OCI-LY1 (cell line): ENCODE results near the gene ARL17A.
A peak's percentile ranks its signal among the peaks of the same experiment; 100 is the strongest.
"Not testable (repeated sequence)": the region's sequence is repeated elsewhere in the genome, so short reads cannot be mapped to it uniquely, and the experiment has no call there.

Experiments used
- H2AFZ ChIP-seq: fragments of 200-600 bp; sonication (generic), shearing (Covaris generic); 2 replicates; pipeline ENCODE4 v1.6.0; 2014; ENCODE audit warnings: antibody characterized with exemption, mild to moderate bottlenecking, low read length
- H3F3A ChIP-seq: fragments of 200-600 bp; sonication (generic), shearing (Covaris generic); 2 replicates; pipeline ENCODE4 v1.6.0; 2014; ENCODE audit warnings: mild to moderate bottlenecking, antibody characterized with exemption, low read length, moderate library complexity; ENCODE audit not compliant: insufficient read depth
- H3K27ac ChIP-seq: fragments of 200-600 bp; sonication (generic); 2 replicates; pipeline ENCODE4 v1.5.1; 2014; ENCODE audit warnings: low read length, mixed run types, mild to moderate bottlenecking, low read depth; ENCODE audit not compliant: poor library complexity, severe bottlenecking
- H3K27me3 ChIP-seq: fragments of 200-600 bp; sonication (generic); 2 replicates; pipeline ENCODE4 v1.6.0; 2014; ENCODE audit warnings: antibody characterized with exemption, mild to moderate bottlenecking, low read length, moderate library complexity; ENCODE audit not compliant: insufficient read depth
- H3K36me3 ChIP-seq: fragments of 200-600 bp; sonication (generic); 2 replicates; pipeline ENCODE4 v1.6.1; 2014; ENCODE audit warnings: mild to moderate bottlenecking, antibody characterized with exemption, low read length, moderate library complexity, mixed read lengths; ENCODE audit not compliant: insufficient read depth
- H3K4me1 ChIP-seq: fragments of 200-600 bp; sonication (generic); 2 replicates; pipeline ENCODE4 v1.5.1; 2014; ENCODE audit warnings: mild to moderate bottlenecking, low read length, moderate library complexity; ENCODE audit not compliant: insufficient read depth, severe bottlenecking
- H3K4me2 ChIP-seq: fragments of 200-600 bp; sonication (generic), shearing (Covaris generic); 2 replicates; pipeline ENCODE4 v1.6.1; 2014; ENCODE audit warnings: low read length
- H3K4me3 ChIP-seq: fragments of 200-600 bp; sonication (generic); 2 replicates; pipeline ENCODE4 v1.5.1; 2014; ENCODE audit warnings: low read length, low read depth, mild to moderate bottlenecking, mixed read lengths; ENCODE audit not compliant: poor library complexity, severe bottlenecking
- H3K79me2 ChIP-seq: fragments of 200-600 bp; shearing (Covaris generic); 2 replicates; pipeline ENCODE4 v1.6.1; 2016; ENCODE audit warnings: mixed run types, low read length, mixed read lengths; ENCODE audit not compliant: insufficient read depth
- H3K9ac ChIP-seq: fragments of 200-600 bp; sonication (generic), shearing (Covaris generic); 2 replicates; pipeline ENCODE4 v1.6.1; 2014; ENCODE audit warnings: mild to moderate bottlenecking, low read length, mixed read lengths
- H3K9me2 ChIP-seq: fragments of 200-600 bp; sonication (generic), shearing (Covaris generic); 2 replicates; pipeline ENCODE4 v1.6.1; 2014; ENCODE audit warnings: low read depth, mild to moderate bottlenecking, low read length, mixed read lengths
- H3K9me3 ChIP-seq: fragments of 200-600 bp; shearing (Covaris generic); 2 replicates; pipeline ENCODE4 v1.6.1; 2014; ENCODE audit warnings: low read length, mixed read lengths
- H4K20me1 ChIP-seq: fragments of 200-600 bp; sonication (generic), shearing (Covaris generic); 2 replicates; pipeline ENCODE4 v1.6.0; 2016; ENCODE audit warnings: mild to moderate bottlenecking, low read length; ENCODE audit not compliant: insufficient read depth

Gene ARL17A

GRCh38 chr17:46579083-46580075, at the start of gene ARL17A:
Gene ARL17A, minus strand, starts transcription at chr17:46579691. Its CDS starts 3,369 bp downstream, at chr17:46576322.
- H2AFZ ChIP-seq, H3K9me2 ChIP-seq, H4K20me1 ChIP-seq, H3K36me3 ChIP-seq, H3K79me2 ChIP-seq, H3F3A ChIP-seq, H3K9me3 ChIP-seq, H3K4me1 ChIP-seq, H3K27ac ChIP-seq, H3K9ac ChIP-seq, H3K27me3 ChIP-seq: not testable (repeated sequence)
- peak within 1 kb of the TSS; percentile 48; the same call in 1 of the 2 replicates for H3K4me2 ChIP-seq
- peak within 1 kb of the TSS; percentile 46 for H3K4me3 ChIP-seq

DNA sequence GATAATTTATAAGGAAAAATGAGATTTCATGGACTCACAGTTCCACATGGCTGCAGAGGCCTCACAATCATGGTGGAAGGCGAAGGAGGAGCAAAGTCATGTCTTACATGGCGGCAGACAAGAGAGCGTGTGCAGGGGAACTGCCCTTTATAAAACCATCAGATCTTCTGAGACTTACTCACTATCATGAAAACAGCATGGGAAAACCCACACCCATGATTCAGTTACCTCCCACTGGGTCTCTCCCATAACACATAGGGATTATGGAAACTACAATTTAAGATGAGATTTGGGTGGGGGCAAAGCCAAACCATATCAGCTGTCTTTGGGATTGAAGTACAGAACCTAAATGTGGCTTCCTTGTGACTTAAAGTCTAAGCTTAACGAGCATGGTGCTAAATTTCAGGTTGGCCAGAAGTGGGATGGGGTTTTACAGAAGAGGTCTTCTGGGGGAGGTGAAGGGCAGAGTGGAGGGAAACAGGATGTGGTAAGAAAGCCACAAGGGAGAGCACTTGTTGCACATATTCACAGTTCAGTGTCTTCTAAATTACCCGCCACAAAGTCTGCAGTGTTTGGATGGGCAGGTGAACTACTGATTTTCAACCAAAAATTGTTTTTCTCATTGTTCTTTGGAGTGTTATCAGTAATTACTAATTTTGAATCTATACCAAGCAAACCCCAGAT, 49.4 kb upstream of the ARL17A start:
- not testable (repeated sequence) for H4K20me1 ChIP-seq, H3K9me3 ChIP-seq, H3K4me2 ChIP-seq, H3K27ac ChIP-seq, H3F3A ChIP-seq, H2AFZ ChIP-seq, H3K4me3 ChIP-seq, H3K4me1 ChIP-seq, H3K9me2 ChIP-seq, H3K9ac ChIP-seq, H3K27me3 ChIP-seq, H3K36me3 ChIP-seq, H3K79me2 ChIP-seq

DNA sequence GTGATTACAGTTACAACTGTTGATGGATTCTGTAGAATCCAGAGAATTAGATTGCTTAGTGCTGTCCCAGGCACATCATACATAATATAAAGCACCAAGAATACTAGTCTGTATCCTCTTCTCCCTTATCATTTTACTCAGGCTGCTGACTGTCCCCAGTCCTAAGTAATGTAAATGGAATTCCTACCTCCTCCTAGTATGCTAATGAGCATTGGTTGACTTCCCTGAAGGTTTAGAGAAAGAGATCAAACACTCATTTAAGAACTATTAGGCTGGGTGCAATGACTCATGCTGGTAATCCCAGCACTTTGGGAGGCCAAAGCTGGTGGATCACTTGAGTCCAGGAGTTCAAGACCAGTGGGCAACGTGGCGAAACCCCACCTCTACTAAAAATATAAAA, 48.0 kb upstream of the ARL17A start:
- H3K36me3 ChIP-seq, H3K27ac ChIP-seq, H2AFZ ChIP-seq, H3K4me3 ChIP-seq, H3K79me2 ChIP-seq, H3K4me1 ChIP-seq, H3K27me3 ChIP-seq, H4K20me1 ChIP-seq, H3K9ac ChIP-seq, H3K4me2 ChIP-seq, H3K9me3 ChIP-seq, H3F3A ChIP-seq, H3K9me2 ChIP-seq: not testable (repeated sequence)

GRCh38 chr17:46624726-46625125, 45.2 kb upstream of the ARL17A start:
- not testable (repeated sequence) for H3K9me2 ChIP-seq, H3K9ac ChIP-seq, H3F3A ChIP-seq, H3K4me1 ChIP-seq, H3K9me3 ChIP-seq, H3K36me3 ChIP-seq, H3K4me2 ChIP-seq, H3K27me3 ChIP-seq, H3K79me2 ChIP-seq, H3K4me3 ChIP-seq, H4K20me1 ChIP-seq, H2AFZ ChIP-seq, H3K27ac ChIP-seq

DNA sequence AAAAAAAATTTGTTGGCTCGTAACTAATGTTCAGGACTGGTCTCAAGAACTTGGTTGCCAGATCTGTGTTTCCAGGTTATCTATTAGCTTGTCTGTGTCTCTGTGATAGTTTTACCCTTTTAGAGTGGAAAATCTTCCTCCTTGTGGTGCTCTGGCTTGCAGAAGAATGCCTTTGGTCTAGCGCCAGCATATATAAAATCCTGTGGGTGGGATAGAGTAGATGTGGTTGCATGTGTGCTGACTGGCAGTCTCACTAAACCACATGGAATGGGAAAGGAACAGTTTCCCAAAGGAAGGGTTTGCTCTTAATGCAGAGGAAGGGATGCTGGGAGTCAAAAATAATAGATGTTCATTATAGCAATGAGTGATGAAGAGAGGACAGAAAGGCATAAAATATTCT, 44.3 kb upstream of the ARL17A start:
- H3K4me3 ChIP-seq, H3K79me2 ChIP-seq, H3K27me3 ChIP-seq, H4K20me1 ChIP-seq, H2AFZ ChIP-seq, H3K9me2 ChIP-seq, H3K4me1 ChIP-seq, H3K9me3 ChIP-seq, H3K36me3 ChIP-seq, H3K4me2 ChIP-seq, H3K9ac ChIP-seq, H3F3A ChIP-seq, H3K27ac ChIP-seq: not testable (repeated sequence)

- H3K4me2 ChIP-seq, H3K27ac ChIP-seq, H3K9me2 ChIP-seq, H3K4me3 ChIP-seq, H3K9ac ChIP-seq, H4K20me1 ChIP-seq, H3K36me3 ChIP-seq, H3K27me3 ChIP-seq, H3K79me2 ChIP-seq, H3F3A ChIP-seq, H3K9me3 ChIP-seq, H2AFZ ChIP-seq, H3K4me1 ChIP-seq: not testable (repeated sequence)
Observed at GRCh38 chr17:46618975-46619374, 39.5 kb upstream of the ARL17A start.

- H3K4me3 ChIP-seq, H3K27me3 ChIP-seq, H3K9me2 ChIP-seq, H4K20me1 ChIP-seq, H3K9ac ChIP-seq, H3K4me1 ChIP-seq, H3K4me2 ChIP-seq, H3F3A ChIP-seq, H3K27ac ChIP-seq, H2AFZ ChIP-seq, H3K79me2 ChIP-seq, H3K36me3 ChIP-seq, H3K9me3 ChIP-seq: not testable (repeated sequence)
Observed at GRCh38 chr17:46617121-46617520, 37.6 kb upstream of the ARL17A start.
